HepG2 (cell line): ENCODE measurements around the gene TMEM107. TPM values are rescaled to one million over a fixed set of nuclear protein-coding genes. Genes with fewer than 3 reads are reported as not detected.

Experiments used
- ATF7-NPFF ChIP-seq: sonication (generic); formaldehyde crosslinking; IDR thresholded peaks from 2 replicates; pipeline ENCODE4 v1.8.1; 2023; ENCODE audit warnings: mild to moderate bottlenecking, low read depth, missing genetic modification reagents, moderate library complexity
- DR1 ChIP-seq: sonication (generic); formaldehyde crosslinking; IDR thresholded peaks from 2 replicates; pipeline ENCODE4 v1.8.0; 2021; ENCODE audit warnings: mild to moderate bottlenecking, missing genetic modification reagents, inconsistent platforms
- HMG20A ChIP-seq: IDR thresholded peaks from 2 replicates; pipeline ENCODE4 v1.6.1; 2016; ENCODE audit warnings: borderline replicate concordance
- KLF12 ChIP-seq: sonication (generic); formaldehyde crosslinking; IDR thresholded peaks from 2 replicates; pipeline ENCODE4 v1.4.0; 2020; ENCODE audit warnings: missing genetic modification reagents, borderline replicate concordance
- MAX ChIP-seq: IDR thresholded peaks from 2 replicates; pipeline ENCODE4 v1.6.1; 2012; ENCODE audit warnings: inconsistent platforms
- PHF8 ChIP-seq: sonication (generic); formaldehyde crosslinking; IDR thresholded peaks from 2 replicates; pipeline ENCODE4 v1.5.0; 2020; ENCODE audit warnings: missing genetic modification reagents
- SAP130 ChIP-seq: IDR thresholded peaks from 2 replicates; pipeline ENCODE4 v1.6.1; 2016; ENCODE audit warnings: low read depth
- TERF1 ChIP-seq: sonication (generic); formaldehyde crosslinking; IDR thresholded peaks from 2 replicates; pipeline ENCODE4 v1.8.0; 2022; ENCODE audit warnings: mild to moderate bottlenecking, missing genetic modification reagents, moderate library complexity
- YEATS2 ChIP-seq: sonication (generic); formaldehyde crosslinking; IDR thresholded peaks from 2 replicates; pipeline ENCODE4 v1.4.0; 2020; ENCODE audit warnings: missing genetic modification reagents, borderline replicate concordance
- ZBTB38 ChIP-seq: sonication (generic); formaldehyde crosslinking; IDR thresholded peaks from 2 replicates; pipeline ENCODE4 v1.5.1; 2020; ENCODE audit warnings: mild to moderate bottlenecking, missing genetic modification reagents
- ZFYVE20 ChIP-seq: sonication (generic); formaldehyde crosslinking; IDR thresholded peaks from 2 replicates; pipeline ENCODE4 v1.8.0; 2023; ENCODE audit warnings: low read depth, mild to moderate bottlenecking, moderate library complexity, missing genetic modification reagents, borderline replicate concordance
- ZNF557 ChIP-seq: sonication (generic); formaldehyde crosslinking; IDR thresholded peaks from 2 replicates; pipeline ENCODE4 v1.4.0; 2020; ENCODE audit warnings: missing genetic modification reagents
- ZNF710 ChIP-seq: sonication (generic); formaldehyde crosslinking; IDR thresholded peaks from 2 replicates; pipeline ENCODE4 v1.5.0; 2020; ENCODE audit warnings: mild to moderate bottlenecking, missing genetic modification reagents, borderline replicate concordance
- ZNF747 ChIP-seq: sonication (generic); formaldehyde crosslinking; IDR thresholded peaks from 2 replicates; pipeline ENCODE4 v1.8.1; 2023; ENCODE audit warnings: missing genetic modification reagents, mild to moderate bottlenecking, borderline replicate concordance
- ZNF766 ChIP-seq: sonication (generic); formaldehyde crosslinking; IDR thresholded peaks from 2 replicates; pipeline ENCODE4 v1.5.0; 2020; ENCODE audit warnings: missing genetic modification reagents, borderline replicate concordance
- ZSCAN22 ChIP-seq: sonication (generic); formaldehyde crosslinking; IDR thresholded peaks from 2 replicates; pipeline ENCODE4 v1.4.0; 2020; ENCODE audit warnings: mild to moderate bottlenecking, missing genetic modification reagents
- ZSCAN31 ChIP-seq: sonication (generic); formaldehyde crosslinking; IDR thresholded peaks from 2 replicates; pipeline ENCODE4 v1.5.0; 2020; ENCODE audit warnings: low read depth, mild to moderate bottlenecking, missing genetic modification reagents
- polyA plus RNA-seq, 8 experiments: library from polyadenylated mRNA; depleted of rRNA in 3 of 8; stranded (reverse) in 7 of 8; unstranded in 1 of 8; fragments of >200 nt; fragmentation: Illumina TruSeq in 4 of 8; extraction: Trizol in 4 of 8; gene quantifications; 2 replicates each; pipeline versions ENCODE4 v1.2.1 to v1.2.3, GENCODE V29; 2011 to 2016; ENCODE audit warnings: low read depth in 4 of 8, missing spikeins in 1 of 8, mixed read lengths in 1 of 8; ENCODE audit not compliant: insufficient read depth in 1 of 8
- total RNA-seq, 5 experiments: library from RNA; depleted of rRNA; stranded (reverse); fragments of >200 nt; fragmentation: Illumina TruSeq; extraction: Trizol; gene quantifications; 2 replicates each; pipeline ENCODE4 v1.2.3, GENCODE V29; 2016; ENCODE audit warnings: low read depth in 1 of 5
- TF ChIP-seq, protein P1 (sequence below): sonication (generic); formaldehyde crosslinking; IDR thresholded peaks from 2 replicates; pipeline ENCODE4 v1.4.0; 2020; ENCODE audit warnings: missing genetic modification reagents

TMEM107 gene
- total and polyA plus RNA-seq, 2 of the 13 experiments (the other 11 are each of a cell fraction or from before 2014, with no cell fraction given), result 7.2 to 15.3 TPM

DNA sequence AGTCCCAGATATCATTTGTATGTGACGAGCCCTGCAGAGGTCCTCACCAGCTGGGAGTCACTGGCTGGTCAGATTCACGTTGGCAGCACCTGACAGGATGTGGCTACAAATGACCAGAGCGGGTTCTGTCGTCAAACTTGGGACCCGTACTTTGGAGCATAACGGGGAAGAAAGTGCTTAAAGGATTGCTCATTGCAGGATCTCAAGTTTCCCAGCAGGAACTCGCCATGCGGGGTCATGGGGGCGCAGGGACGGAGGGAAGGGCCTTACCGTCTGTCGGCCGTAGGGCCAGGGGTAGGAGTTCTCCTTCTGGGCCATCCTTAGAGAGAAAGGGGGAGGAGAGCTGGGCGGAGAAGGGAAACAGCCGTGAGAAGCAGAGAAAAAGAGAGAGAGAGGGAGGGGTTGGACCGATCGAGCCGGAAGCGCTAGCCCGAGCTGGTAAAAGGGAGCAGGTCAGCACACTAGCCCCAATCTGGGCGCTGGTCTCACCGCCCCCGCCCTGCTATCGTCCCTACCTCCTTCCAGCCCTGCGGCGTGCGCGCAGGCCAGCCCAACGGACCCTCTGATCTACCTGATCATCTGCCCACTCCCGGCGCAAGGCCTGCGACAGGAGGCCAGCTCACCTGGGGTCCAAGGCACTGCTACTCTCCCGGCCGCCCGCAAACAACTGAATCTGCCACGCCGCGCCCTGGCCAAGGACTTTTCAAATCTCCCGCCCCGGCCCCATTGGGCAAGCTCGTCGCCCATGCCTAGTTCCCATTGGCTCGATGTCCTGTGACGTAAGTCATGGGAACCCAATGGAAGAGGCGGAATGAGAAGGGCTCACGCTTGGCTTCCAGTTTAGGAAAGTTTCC is 34.0 kb upstream of the TMEM107 start, which contains the start of gene AURKB (continued):
- TF ChIP-seq ZNF747 (CRISPR knock-in tag), result peak; percentile 62; the same call in 1 of the 2 replicates
- TF ChIP-seq KLF12 (CRISPR knock-in tag), result 0 out of 2 replicates have a peak, but pooled peaks have one; percentile 52
- TF ChIP-seq ZSCAN31 (CRISPR knock-in tag), result no peak; the same call in 1 of the 2 replicates
- TF ChIP-seq, protein P1, sequence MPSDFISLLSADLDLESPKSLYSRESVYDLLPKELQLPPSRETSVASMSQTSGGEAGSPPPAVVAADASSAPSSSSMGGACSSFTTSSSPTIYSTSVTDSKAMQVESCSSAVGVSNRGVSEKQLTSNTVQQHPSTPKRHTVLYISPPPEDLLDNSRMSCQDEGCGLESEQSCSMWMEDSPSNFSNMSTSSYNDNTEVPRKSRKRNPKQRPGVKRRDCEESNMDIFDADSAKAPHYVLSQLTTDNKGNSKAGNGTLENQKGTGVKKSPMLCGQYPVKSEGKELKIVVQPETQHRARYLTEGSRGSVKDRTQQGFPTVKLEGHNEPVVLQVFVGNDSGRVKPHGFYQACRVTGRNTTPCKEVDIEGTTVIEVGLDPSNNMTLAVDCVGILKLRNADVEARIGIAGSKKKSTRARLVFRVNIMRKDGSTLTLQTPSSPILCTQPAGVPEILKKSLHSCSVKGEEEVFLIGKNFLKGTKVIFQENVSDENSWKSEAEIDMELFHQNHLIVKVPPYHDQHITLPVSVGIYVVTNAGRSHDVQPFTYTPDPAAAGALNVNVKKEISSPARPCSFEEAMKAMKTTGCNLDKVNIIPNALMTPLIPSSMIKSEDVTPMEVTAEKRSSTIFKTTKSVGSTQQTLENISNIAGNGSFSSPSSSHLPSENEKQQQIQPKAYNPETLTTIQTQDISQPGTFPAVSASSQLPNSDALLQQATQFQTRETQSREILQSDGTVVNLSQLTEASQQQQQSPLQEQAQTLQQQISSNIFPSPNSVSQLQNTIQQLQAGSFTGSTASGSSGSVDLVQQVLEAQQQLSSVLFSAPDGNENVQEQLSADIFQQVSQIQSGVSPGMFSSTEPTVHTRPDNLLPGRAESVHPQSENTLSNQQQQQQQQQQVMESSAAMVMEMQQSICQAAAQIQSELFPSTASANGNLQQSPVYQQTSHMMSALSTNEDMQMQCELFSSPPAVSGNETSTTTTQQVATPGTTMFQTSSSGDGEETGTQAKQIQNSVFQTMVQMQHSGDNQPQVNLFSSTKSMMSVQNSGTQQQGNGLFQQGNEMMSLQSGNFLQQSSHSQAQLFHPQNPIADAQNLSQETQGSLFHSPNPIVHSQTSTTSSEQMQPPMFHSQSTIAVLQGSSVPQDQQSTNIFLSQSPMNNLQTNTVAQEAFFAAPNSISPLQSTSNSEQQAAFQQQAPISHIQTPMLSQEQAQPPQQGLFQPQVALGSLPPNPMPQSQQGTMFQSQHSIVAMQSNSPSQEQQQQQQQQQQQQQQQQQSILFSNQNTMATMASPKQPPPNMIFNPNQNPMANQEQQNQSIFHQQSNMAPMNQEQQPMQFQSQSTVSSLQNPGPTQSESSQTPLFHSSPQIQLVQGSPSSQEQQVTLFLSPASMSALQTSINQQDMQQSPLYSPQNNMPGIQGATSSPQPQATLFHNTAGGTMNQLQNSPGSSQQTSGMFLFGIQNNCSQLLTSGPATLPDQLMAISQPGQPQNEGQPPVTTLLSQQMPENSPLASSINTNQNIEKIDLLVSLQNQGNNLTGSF (CRISPR knock-in tag), result 0 out of 2 replicates have a peak, but pooled peaks have one; percentile 13
- peak; percentile 72; the same call in 1 of the 2 replicates for TF ChIP-seq ZNF710
- TF ChIP-seq ZBTB38, result peak; percentile 38; the same call in 1 of the 2 replicates
- 0 out of 2 replicates have a peak, but pooled peaks have one; percentile 57 for TF ChIP-seq ZNF557 (CRISPR knock-in tag)
- TF ChIP-seq PHF8 (CRISPR knock-in tag), result peak; percentile 67
- TF ChIP-seq TERF1 (CRISPR knock-in tag), result peak; percentile 30; the same call in 1 of the 2 replicates
- peak; percentile 78; the same call in 1 of the 2 replicates for TF ChIP-seq ZFYVE20
- TF ChIP-seq MAX, result peak; percentile 97
- no peak for TF ChIP-seq HMG20A (CRISPR knock-in tag)
- peak; percentile 69; the same call in 1 of the 2 replicates for TF ChIP-seq ZSCAN22 (CRISPR knock-in tag)
- 0 out of 2 replicates have a peak, but pooled peaks have one; percentile 29 for TF ChIP-seq ZNF766
- TF ChIP-seq ATF7-NPFF (CRISPR knock-in tag), result peak; percentile 97
- TF ChIP-seq SAP130, result peak; percentile 100
- no peak; the same call in 1 of the 2 replicates for TF ChIP-seq YEATS2 (CRISPR knock-in tag)
- peak; percentile 76; the same call in 1 of the 2 replicates for TF ChIP-seq DR1 (CRISPR knock-in tag)
